GM18505 (cell line): Measurements from ENCODE around the gene NDRG4.

Experiments
- ATAC-seq: cut with Tn5 transposase; IDR thresholded peaks from one replicate; pipeline ENCODE4 v1.9.1; 2021; ENCODE audit not compliant: unreplicated experiment
- POLR2A ChIP-seq: IDR thresholded peaks from 4 replicates; pipeline ENCODE4 v1.6.1; 2011; ENCODE audit warnings: borderline replicate concordance; ENCODE audit not compliant: insufficient read depth, insufficient read length; ENCODE audit errors: extremely low read depth

Gene NDRG4

GRCh38 chr16:58495521-58496331, 4.2 kb upstream of the NDRG4 start:
- no peak for ATAC-seq
- no peak for TF ChIP-seq POLR2A

- no peak for TF ChIP-seq POLR2A
- no peak for ATAC-seq
These were observed 2.5 kb upstream of the NDRG4 start for GRCh38 chr16:58497468-58497867.

GRCh38 chr16:58497935-58498334, 2.0 kb upstream of the NDRG4 start:
- no peak for ATAC-seq
- TF ChIP-seq POLR2A = no peak

- no peak for ATAC-seq
These were observed 1.4 kb upstream of the NDRG4 start for GRCh38 chr16:58498341-58499091.

GRCh38 chr16:58499092-58499511, 841 bp upstream of the NDRG4 start:
- no peak for ATAC-seq
- TF ChIP-seq POLR2A = no peak

More at GRCh38 chr16:58498341-58499091, 1.4 kb upstream of the NDRG4 start:
- no peak for TF ChIP-seq POLR2A

- ATAC-seq = no peak
- no peak for TF ChIP-seq POLR2A
These were observed 693 bp downstream of the NDRG4 start for GRCh38 chr16:58500430-58501241.

- no peak for TF ChIP-seq POLR2A
- ATAC-seq = no peak
These were observed 1.5 kb downstream of the NDRG4 start for GRCh38 chr16:58501242-58502131.

- no peak for ATAC-seq
- no peak for TF ChIP-seq POLR2A
These were observed 2.4 kb downstream of the NDRG4 start for GRCh38 chr16:58502217-58502921.

- TF ChIP-seq POLR2A = no peak
- ATAC-seq = no peak
These were observed 3.4 kb downstream of the NDRG4 start for GRCh38 chr16:58503166-58503862.

GRCh38 chr16:58503863-58504688, 4.1 kb downstream of the NDRG4 start:
- no peak for TF ChIP-seq POLR2A
- ATAC-seq = no peak
